HG02885 (cell line): ENCODE data around the gene SORCS3.

Experiments used
- ATAC-seq: cut with Tn5 transposase; IDR thresholded peaks from one replicate; pipeline ENCODE4 v1.9.1; 2021; ENCODE audit warnings: mild to moderate bottlenecking; ENCODE audit not compliant: unreplicated experiment, poor library complexity

SORCS3 gene

GRCh38 chr10:104819731-104820130 is 178.6 kb downstream of the SORCS3 start:
- ATAC-seq = no peak

DNA sequence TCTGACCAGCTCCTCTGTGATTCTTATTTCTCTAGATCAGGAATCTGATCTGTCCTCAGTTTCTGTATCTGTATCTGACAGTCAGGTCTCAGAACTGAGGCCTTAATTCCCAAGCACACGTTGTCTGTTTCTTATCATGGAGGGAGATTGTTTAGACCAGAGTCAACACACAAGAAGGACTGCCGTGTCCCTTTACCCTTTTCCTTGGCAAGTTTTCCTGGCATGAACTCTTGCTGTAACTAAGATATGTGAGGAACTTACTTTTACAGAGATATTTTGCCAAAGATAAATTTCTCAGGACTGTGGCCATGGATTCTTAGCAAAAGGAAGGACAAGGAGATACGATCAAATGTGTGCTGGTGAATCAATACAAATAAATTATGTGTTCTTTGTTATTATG is 181.0 kb downstream of the SORCS3 start:
- ATAC-seq = no peak

DNA sequence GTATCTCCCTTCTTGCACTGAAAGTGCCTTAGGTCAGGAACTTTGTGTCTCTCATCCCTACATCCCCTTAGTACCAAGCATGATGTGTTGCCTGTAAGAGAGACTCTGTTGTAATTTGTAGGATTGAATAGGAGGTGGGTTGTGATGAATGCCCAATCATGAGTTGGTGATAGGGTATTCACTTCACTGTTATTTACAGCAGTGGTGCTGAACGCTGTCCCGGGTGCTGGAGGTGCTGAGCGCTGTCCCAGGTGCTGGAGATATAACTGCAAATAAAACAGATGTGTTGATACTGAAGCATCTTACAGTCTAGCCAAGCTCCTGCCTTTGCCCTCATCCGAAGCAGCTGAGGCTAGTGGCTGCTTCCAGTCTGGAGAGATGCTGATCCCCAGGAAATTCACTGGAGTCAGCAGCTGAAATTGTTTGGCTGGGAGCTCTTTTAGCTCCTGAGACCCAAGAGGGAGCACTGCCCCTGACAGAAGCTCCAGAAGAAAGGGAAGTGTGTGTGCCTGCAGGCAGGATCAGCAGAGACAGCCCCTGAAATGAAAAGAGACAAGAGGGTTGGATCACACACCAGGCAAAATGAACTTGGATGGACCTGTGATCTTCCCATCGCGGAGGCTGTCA is 183.4 kb downstream of the SORCS3 start:
- ATAC-seq = peak; percentile 49

GRCh38 chr10:104831272-104831671 is 190.2 kb downstream of the SORCS3 start:
- ATAC-seq = no peak

DNA sequence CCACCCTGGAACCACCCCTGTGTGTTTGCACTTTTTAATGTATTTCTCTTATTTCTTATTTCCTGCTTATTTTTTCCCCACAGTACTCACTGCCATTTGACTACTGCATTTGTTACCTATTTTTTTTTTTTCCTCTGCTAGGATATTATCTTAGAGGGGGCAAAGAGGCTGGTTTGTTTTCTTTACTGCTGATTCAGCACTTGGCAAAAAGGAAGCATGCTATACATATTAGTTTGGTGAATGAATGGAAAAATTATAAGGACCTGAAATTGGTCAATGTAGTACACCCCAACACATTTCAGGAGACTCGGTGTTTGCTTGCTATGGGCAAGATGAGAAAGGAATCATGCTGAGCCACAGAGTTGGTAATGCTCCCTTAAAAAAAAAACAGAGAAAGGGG is 193.5 kb downstream of the SORCS3 start:
- ATAC-seq = no peak

DNA sequence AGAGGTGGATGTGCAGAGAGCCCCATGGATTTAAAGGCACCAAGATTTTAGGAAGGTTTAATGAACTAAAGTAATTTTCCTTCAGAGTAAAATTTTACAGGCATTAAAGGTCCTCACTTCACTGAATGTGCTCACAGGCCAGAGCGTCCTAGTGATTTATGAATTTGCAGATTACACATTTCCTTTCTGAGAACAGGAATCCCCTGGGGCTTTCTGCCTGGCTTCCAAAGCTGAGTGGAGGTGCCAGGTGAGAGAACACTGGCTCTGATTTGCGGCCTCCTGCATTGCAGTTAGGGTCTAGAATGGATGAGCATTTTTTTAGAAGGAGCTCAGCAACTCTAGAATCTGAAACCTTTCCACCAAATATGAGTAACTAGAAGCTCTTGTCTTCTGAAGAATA is 194.3 kb downstream of the SORCS3 start:
- no peak for ATAC-seq

- ATAC-seq = no peak
Observed at GRCh38 chr10:104842704-104843103, 201.6 kb downstream of the SORCS3 start.

GRCh38 chr10:104844073-104844472 is 203.0 kb downstream of the SORCS3 start:
- ATAC-seq = no peak

- no peak for ATAC-seq
Observed at GRCh38 chr10:104850023-104850422, 208.9 kb downstream of the SORCS3 start.

DNA sequence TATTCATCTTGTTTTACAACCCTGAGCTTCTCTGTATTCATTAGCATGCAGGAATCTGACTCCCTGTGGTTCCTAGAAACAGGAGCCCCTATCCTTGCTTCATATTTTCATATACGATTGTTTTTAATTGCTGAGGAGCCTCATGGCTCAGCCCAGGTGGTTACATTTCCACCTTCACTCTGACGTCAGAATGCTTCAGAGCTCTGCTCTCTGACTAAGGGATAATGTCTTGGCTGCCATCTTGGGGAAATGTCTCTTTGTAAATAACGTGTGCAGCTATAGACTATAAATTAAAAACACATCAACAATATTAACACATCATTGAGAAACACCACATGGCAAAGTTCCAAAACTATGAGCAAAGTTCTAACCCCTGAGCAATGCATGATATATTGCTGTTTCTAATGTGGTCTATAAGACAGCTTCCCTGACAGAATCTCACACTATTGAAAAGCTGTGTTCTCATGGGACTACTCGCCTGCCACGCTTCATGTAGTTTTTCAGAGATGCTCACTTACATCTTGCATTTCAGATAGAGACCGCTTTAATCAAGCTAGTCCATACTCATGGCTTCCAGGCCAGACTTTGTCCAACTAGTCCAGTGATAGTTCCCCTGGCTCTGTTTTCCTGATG is 227.0 kb downstream of the SORCS3 start:
- no peak for ATAC-seq

DNA sequence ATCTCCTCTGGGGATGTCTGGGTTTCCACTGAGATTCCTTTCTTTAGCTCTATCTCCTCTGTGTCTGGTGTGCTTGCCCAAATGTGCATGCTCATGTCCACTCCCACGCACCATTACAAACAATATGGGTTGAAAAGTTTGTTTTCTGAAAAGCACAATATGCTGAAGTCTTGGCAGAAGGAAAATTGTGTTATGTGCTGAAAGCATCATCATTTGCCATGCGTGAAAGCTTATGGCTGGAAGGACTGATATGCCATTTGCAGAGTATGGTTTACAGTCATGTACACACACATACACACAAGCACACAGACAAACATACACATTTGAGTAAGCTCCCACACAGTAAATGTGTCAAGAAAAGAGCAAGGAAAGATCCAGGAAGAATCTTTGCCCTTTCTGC is 231.6 kb downstream of the SORCS3 start:
- ATAC-seq = no peak

GRCh38 chr10:104873161-104873560 is 232.1 kb downstream of the SORCS3 start:
- no peak for ATAC-seq

DNA sequence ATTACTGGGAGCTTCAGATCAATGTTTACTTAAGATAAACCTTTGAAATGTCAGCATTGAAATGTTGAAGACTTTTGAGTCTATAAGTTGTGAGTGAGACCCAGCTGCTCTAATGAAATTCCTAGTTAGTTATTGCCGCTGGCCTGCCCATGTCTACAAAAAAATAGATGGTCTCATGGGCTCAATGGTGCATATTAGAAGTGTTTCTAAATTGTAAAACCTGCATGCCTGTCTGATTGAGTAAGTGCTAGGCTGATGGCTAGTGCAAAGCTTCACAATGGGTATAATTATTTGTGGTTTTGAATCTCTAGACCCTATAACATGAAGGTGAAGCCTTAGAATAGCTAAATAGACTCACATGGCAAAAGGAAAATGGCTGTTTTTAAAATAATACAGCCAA is 234.5 kb downstream of the SORCS3 start:
- ATAC-seq = no peak

- ATAC-seq = no peak
Observed at GRCh38 chr10:104880624-104881398, 239.7 kb downstream of the SORCS3 start.

DNA sequence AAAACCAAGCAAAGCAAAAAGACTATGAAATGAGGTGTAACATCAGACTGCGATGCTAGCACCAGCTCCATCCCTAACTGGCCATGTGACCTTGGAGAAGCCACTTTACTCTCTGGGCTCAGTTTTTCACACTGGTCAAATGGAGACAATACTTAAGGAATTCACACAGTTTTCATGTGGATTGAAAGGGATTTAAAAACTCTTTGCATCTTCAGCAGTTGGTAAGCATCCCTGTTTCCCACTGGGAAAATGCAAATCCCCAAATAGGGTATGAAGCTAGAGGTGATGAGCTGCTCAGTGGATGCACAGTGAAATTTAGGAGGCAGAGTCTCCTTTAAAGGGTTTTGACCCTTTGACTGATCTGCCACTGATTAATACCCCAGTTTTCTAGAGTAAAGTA is 240.7 kb downstream of the SORCS3 start:
- no peak for ATAC-seq

DNA sequence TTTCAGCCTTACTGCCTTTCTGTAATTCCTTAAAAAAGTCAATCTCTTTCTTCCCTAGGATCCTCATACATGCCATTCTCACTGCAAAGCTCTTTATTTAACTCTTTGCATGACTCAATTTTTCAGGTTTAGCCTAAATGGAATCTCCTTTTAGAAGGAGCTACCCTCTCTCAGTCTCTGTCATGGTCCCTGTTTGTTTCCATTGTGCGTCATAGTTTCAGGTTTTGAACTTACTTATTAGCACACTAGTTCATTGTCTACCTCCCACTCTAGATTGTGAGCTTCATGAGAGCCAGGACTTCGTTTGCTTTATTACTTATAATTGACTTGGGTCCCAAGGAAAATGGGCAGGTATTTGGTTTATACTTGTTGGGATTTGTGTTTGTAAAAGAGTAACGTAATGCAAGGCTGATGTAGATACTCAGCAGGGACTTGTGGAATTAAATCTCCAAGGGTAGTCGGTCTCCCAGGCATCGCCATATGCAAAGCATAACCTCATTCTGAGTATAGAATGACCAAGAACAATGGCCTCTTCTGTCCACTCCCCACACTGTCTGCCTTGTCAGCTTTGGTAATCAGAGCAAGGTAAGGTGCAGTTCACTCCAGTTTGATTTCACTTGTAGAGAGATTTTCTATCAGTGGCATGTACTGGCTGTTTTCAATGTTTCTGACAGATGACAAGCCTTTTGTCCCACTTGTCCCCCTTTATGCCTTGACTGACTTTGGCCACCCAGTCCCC is 252.0 kb downstream of the SORCS3 start:
- no peak for ATAC-seq

DNA sequence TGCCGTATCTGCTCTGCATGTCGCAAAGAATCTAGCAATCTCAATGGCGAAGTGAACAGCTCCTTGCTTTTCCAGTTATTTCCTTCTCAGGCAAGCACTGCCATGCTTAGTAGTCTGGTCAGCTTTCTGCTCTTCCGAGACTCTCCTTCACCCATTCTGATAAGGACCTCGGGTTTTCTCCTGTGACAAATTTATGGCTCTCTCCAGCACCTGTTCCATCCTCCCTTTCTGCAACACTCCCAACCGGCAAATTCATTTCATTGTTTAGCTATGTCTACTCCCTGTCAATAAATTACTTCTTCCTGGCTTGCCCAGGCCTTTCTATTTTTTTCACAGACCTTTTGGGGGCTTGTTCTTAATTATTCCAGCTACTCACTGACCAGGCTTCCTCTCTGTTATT is 252.6 kb downstream of the SORCS3 start:
- no peak for ATAC-seq

DNA sequence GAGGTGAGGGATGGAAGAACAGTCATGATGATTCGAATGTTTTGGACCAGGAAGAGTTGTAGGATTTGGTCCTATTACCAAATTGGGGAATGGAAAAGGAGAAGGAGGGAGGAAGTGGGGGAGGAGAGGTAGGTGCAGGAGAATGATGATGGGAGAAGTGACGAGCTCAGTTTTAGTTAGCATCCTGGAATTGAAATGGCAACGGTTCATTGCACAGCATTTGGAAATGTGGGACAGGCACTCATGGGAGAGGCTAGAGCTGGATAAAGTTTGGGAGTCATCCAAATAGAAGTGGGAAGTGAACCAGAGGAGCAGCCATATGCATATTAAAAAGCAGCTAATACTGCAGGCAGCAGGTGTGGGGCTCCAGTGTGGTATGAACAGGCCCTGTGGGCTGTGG is 253.6 kb downstream of the SORCS3 start:
- no peak for ATAC-seq

GRCh38 chr10:104895541-104895940 is 254.5 kb downstream of the SORCS3 start:
- no peak for ATAC-seq

- ATAC-seq = no peak
Observed at GRCh38 chr10:104895981-104896380, 254.9 kb downstream of the SORCS3 start.

GRCh38 chr10:104897696-104898095 is 256.6 kb downstream of the SORCS3 start:
- ATAC-seq = no peak
